Breast epithelium (tissue), 4 donors: ENCODE results near the gene PCDHA4. TPM values are rescaled to one million over a fixed set of nuclear protein-coding genes. Genes with fewer than 3 reads are reported as not detected.
"Not testable (repeated sequence)": the region's sequence is repeated elsewhere in the genome, so short reads cannot be mapped to it uniquely, and the experiment has no call there.

Experiments
- DNase-seq, 2 donors: peaks; one replicate each; pipeline ENCODE4 v3.0.0-alpha.2; 2019; ENCODE audit warnings: low spot score in 2 of 2
- H3K27ac ChIP-seq, 2 donors: fragments of 200-600 bp; sonication (generic) in 1 of 2; one replicate each; pipeline ENCODE4 v1.5.1; 2016 to 2019; ENCODE audit warnings: mild to moderate bottlenecking in 1 of 2
- H3K27me3 ChIP-seq, 2 donors: fragments of 200-600 bp; sonication (generic) in 1 of 2; one replicate each; pipeline versions ENCODE4 v1.5.1 to v1.6.0; 2017 to 2019; ENCODE audit warnings: control low read depth in 1 of 2, mild to moderate bottlenecking in 1 of 2
- H3K36me3 ChIP-seq: fragments of 200-600 bp; one replicate; pipeline ENCODE4 v1.5.1; 2019
- H3K4me1 ChIP-seq, 2 donors: fragments of 200-600 bp; sonication (generic); one replicate each; pipeline ENCODE4 v1.5.1; 2016 to 2019; ENCODE audit warnings: control low read depth in 1 of 2
- H3K4me3 ChIP-seq, 3 donors: fragments of 200-600 bp; sonication (generic); 1 replicate in 2 of 3; 2 replicates in 1 of 3; pipeline ENCODE4 v1.5.1; 2016 to 2019; ENCODE audit warnings: mild to moderate bottlenecking in 3 of 3, moderate library complexity in 2 of 3
- H3K9me3 ChIP-seq, 2 donors: fragments of 200-600 bp; sonication (generic) in 1 of 2; one replicate each; pipeline ENCODE4 v1.5.1; 2016 to 2019; ENCODE audit warnings: control low read depth in 1 of 2
- CTCF ChIP-seq, 3 donors: fragments of 450-650 bp; IDR thresholded peaks; one replicate each; pipeline ENCODE4 v1.5.1; 2016 to 2017; ENCODE audit warnings: antibody characterized with exemption in 3 of 3, mild to moderate bottlenecking in 3 of 3, moderate library complexity in 3 of 3
- POLR2A ChIP-seq: fragments of 450-650 bp; IDR thresholded peaks from one replicate; pipeline ENCODE4 v1.6.1; 2016; ENCODE audit warnings: antibody characterized with exemption, mild to moderate bottlenecking, moderate library complexity
- POLR2AphosphoS5 ChIP-seq, 3 donors: sonication (generic); formaldehyde crosslinking; IDR thresholded peaks; one replicate each; pipeline ENCODE4 v1.6.1; 2017; ENCODE audit warnings: antibody characterized with exemption in 3 of 3
- intact Hi-C: fragments of 100-400 bp; cut with DNase I; formaldehyde crosslinking; loops from one replicate; pipeline ENCODE4 v1.15.1; 2023; ENCODE audit warnings: low total_unique reads
- total RNA-seq, 3 donors: library from RNA; depleted of rRNA; stranded (reverse); fragments of >200 nt; gene quantifications; one replicate each; pipeline ENCODE4 v1.1.0, GENCODE V29; 2016

Gene PCDHA4
- total RNA-seq, 3 donors from 2014 or later, result 0.64 to 5.4 (median 2.6) TPM

- TF ChIP-seq POLR2A (no peak), POLR2AphosphoS5 (IDR thresholded peaks at IDR 0.05) (no peak), CTCF (IDR thresholded peaks at IDR 0.05) (no peak)
- Histone ChIP-seq H3K27me3 (no peaks in the 10 kb centered on the region), H3K4me1 (no peaks in the 10 kb centered on the region), H3K9me3 (peaks cover 45 to 74% of the 10 kb centered on the region in 2 donors), H3K36me3 (no peaks in the 10 kb centered on the region), H3K4me3 (no peak overlapping the region), H3K27ac (no peak overlapping the region)
- intact Hi-C loops, result no loop called here
- DNase-seq, result no peak
Measured at GRCh38 chr5:140796718-140797095, 10.2 kb upstream of the PCDHA4 start.

- DNase-seq, result no peak
- Histone ChIP-seq H3K4me3 (peak within 1 kb of the TSS; percentile 25 to 62 (median 38)), H3K9me3 (peaks cover 39 to 58% of the 10 kb centered on the region in 2 donors), H3K27ac (no peak within 1 kb of the TSS), H3K36me3 (no peaks in the 10 kb centered on the region), H3K27me3 (no peaks in the 10 kb centered on the region), H3K4me1 (no peaks in the 10 kb centered on the region)
- intact Hi-C loops, result no loop called here
- TF ChIP-seq CTCF (IDR thresholded peaks at IDR 0.05) (peak in 2 of 3 donors; percentile 17 to 21), POLR2AphosphoS5 (IDR thresholded peaks at IDR 0.05) (no peak)
Measured at GRCh38 chr5:140800816-140801493, 5.9 kb upstream of the PCDHA4 start, which contains the start of gene PCDHA3. Gene PCDHA3, plus strand, starts transcription at chr5:140801057.

- Histone ChIP-seq H3K27me3 (no peaks in the 10 kb centered on the region), H3K4me3 (peak overlapping the region; percentile 25 to 62 (median 38)), H3K27ac (no peak overlapping the region), H3K9me3 (peaks cover 34 to 58% of the 10 kb centered on the region in 2 donors), H3K4me1 (no peaks in the 10 kb centered on the region), H3K36me3 (no peaks in the 10 kb centered on the region)
- intact Hi-C loops, result no loop called here
- TF ChIP-seq POLR2A, result no peak
- TF ChIP-seq CTCF (IDR thresholded peaks at IDR 0.05), result peak in 2 of 3 donors; percentile 8 to 18
- DNase-seq, result no peak
Measured at GRCh38 chr5:140801494-140801841, 5.4 kb upstream of the PCDHA4 start.

- H3K4me1 ChIP-seq, intact Hi-C loops, DNase-seq, H3K27me3 ChIP-seq, H3K36me3 ChIP-seq, H3K4me3 ChIP-seq, H3K27ac ChIP-seq: not testable (repeated sequence)
- H3K9me3 ChIP-seq, result peaks cover 34 to 59% of the 10 kb centered on the region in 2 donors
Measured at GRCh38 chr5:140802381-140802780, 4.5 kb upstream of the PCDHA4 start.

GRCh38 chr5:140802781-140803271 is 4.0 kb upstream of the PCDHA4 start:
- no peaks in the 10 kb centered on the region for H3K36me3 ChIP-seq
- H3K27me3 ChIP-seq, result no peaks in the 10 kb centered on the region
- TF ChIP-seq POLR2AphosphoS5 (IDR thresholded peaks at IDR 0.05), result no peak
- no peak for TF ChIP-seq POLR2A
- TF ChIP-seq CTCF (IDR thresholded peaks at IDR 0.05), result no peak
- peak overlapping the region in 1 of 3 donors; percentile 24 for H3K4me3 ChIP-seq
- intact Hi-C loops, result no loop called here
- no peaks in the 10 kb centered on the region for H3K4me1 ChIP-seq
- H3K27ac ChIP-seq, result no peak overlapping the region
- DNase-seq, result no peak
- peaks cover 34 to 59% of the 10 kb centered on the region in 2 donors for H3K9me3 ChIP-seq

- H3K4me3 ChIP-seq, intact Hi-C loops, H3K36me3 ChIP-seq, H3K27me3 ChIP-seq, DNase-seq, H3K4me1 ChIP-seq, H3K27ac ChIP-seq: not testable (repeated sequence)
- peaks cover 24 to 62% of the 10 kb centered on the region in 2 donors for H3K9me3 ChIP-seq
Measured at GRCh38 chr5:140808241-140808888, 1.5 kb downstream of the PCDHA4 start.
